Liver (tissue), 3 donors: Measurements from ENCODE around the gene LRCOL1.

ENCODE experiments used
- EGR1 ChIP-seq, 2 donors: IDR thresholded peaks; 2 replicates each; pipeline ENCODE4 v1.6.1; 2016 to 2018; ENCODE audit warnings: antibody characterized with exemption in 2 of 2, low read depth in 2 of 2
- FOXA1 ChIP-seq: IDR thresholded peaks from 2 replicates; pipeline ENCODE4 v1.6.1; 2016; ENCODE audit warnings: antibody characterized with exemption
- GABPA ChIP-seq, 2 donors: IDR thresholded peaks in 1 of 2; conservative IDR thresholded peaks in 1 of 2; 2 replicates each; pipeline ENCODE4 v1.6.1; 2016; ENCODE audit warnings: antibody characterized with exemption in 2 of 2, mild to moderate bottlenecking in 1 of 2, moderate library complexity in 1 of 2
- JUND ChIP-seq, 2 donors: IDR thresholded peaks; 2 replicates each; pipeline ENCODE4 v1.6.1; 2016; ENCODE audit warnings: antibody characterized with exemption in 2 of 2
- RAD21 ChIP-seq, 2 donors: IDR thresholded peaks; 2 replicates each; pipeline ENCODE4 v1.6.1; 2016; ENCODE audit warnings: antibody characterized with exemption in 2 of 2, mild to moderate bottlenecking in 2 of 2
- RXRA ChIP-seq, 2 donors: IDR thresholded peaks; 2 replicates each; pipeline ENCODE4 v1.6.1; 2017 to 2018; ENCODE audit warnings: antibody characterized with exemption in 2 of 2, mild to moderate bottlenecking in 1 of 2
- SP1 ChIP-seq: IDR thresholded peaks from 2 replicates; pipeline ENCODE4 v1.6.1; 2018; ENCODE audit warnings: antibody characterized with exemption, mild to moderate bottlenecking
- TAF1 ChIP-seq: conservative IDR thresholded peaks from 2 replicates; pipeline ENCODE4 v1.6.1; 2016; ENCODE audit warnings: antibody characterized with exemption, mild to moderate bottlenecking
- YY1 ChIP-seq: IDR thresholded peaks from 2 replicates; pipeline ENCODE4 v1.6.1; 2016; ENCODE audit warnings: antibody characterized with exemption, mild to moderate bottlenecking
- TF ChIP-seq, protein P1 (sequence below): fragments of 150-350 bp; IDR thresholded peaks from 2 replicates; pipeline ENCODE4 v1.5.1; 2017; ENCODE audit warnings: improper control_type of control experiment, low read depth, low read length; ENCODE audit not compliant: missing input control
- TF ChIP-seq, protein P2 (sequence below): IDR thresholded peaks from 2 replicates; pipeline ENCODE4 v1.6.1; 2016; ENCODE audit warnings: antibody characterized with exemption
- TF ChIP-seq, protein P3 (sequence below): IDR thresholded peaks from 2 replicates; pipeline ENCODE4 v1.6.1; 2016; ENCODE audit warnings: antibody characterized with exemption
- TF ChIP-seq, protein P4 (sequence below): IDR thresholded peaks from 2 replicates; pipeline ENCODE4 v1.6.1; 2016; ENCODE audit warnings: antibody characterized with exemption
- TF ChIP-seq, protein P5 (sequence below): IDR thresholded peaks from 2 replicates; pipeline ENCODE4 v1.6.1; 2016; ENCODE audit warnings: antibody characterized with exemption, mild to moderate bottlenecking
- donor health status: healthy.
- donor health status: healthy.

DNA sequence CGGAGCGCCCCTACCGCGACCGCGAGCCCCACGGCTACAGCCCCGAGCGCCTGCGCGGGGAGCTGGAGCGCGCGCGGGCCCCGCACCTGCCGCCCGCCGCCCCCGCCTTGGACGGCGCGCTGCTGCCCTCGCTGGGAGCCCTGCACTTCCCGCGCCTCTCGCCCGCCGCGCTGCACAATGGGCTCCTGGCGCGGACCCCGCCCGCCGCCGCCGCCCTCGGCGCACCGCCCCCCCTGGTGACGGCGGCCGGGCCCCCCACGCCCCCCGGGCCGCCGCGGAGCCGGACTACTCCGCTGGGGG lies 27.0 kb downstream of the LRCOL1 start:
- TF ChIP-seq, protein P1, sequence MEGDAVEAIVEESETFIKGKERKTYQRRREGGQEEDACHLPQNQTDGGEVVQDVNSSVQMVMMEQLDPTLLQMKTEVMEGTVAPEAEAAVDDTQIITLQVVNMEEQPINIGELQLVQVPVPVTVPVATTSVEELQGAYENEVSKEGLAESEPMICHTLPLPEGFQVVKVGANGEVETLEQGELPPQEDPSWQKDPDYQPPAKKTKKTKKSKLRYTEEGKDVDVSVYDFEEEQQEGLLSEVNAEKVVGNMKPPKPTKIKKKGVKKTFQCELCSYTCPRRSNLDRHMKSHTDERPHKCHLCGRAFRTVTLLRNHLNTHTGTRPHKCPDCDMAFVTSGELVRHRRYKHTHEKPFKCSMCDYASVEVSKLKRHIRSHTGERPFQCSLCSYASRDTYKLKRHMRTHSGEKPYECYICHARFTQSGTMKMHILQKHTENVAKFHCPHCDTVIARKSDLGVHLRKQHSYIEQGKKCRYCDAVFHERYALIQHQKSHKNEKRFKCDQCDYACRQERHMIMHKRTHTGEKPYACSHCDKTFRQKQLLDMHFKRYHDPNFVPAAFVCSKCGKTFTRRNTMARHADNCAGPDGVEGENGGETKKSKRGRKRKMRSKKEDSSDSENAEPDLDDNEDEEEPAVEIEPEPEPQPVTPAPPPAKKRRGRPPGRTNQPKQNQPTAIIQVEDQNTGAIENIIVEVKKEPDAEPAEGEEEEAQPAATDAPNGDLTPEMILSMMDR: no peak
- TF ChIP-seq TAF1: no peak
- no peak for TF ChIP-seq JUND (IDR thresholded peaks at IDR 0.05)
- TF ChIP-seq, protein P2, sequence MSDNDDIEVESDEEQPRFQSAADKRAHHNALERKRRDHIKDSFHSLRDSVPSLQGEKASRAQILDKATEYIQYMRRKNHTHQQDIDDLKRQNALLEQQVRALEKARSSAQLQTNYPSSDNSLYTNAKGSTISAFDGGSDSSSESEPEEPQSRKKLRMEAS: no peak
- TF ChIP-seq, protein P3, sequence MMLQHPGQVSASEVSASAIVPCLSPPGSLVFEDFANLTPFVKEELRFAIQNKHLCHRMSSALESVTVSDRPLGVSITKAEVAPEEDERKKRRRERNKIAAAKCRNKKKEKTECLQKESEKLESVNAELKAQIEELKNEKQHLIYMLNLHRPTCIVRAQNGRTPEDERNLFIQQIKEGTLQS: no peak
- no peak for TF ChIP-seq RAD21 (IDR thresholded peaks at IDR 0.05)
- TF ChIP-seq GABPA (IDR thresholded peaks at IDR 0.05 in 1 of 2, conservative IDR thresholded peaks at IDR 0.05 in 1 of 2): no peak
- no peak for TF ChIP-seq EGR1 (IDR thresholded peaks at IDR 0.05; ENCODE audit: low read depth in 2 of 2)
- no peak for TF ChIP-seq SP1
- TF ChIP-seq RXRA (IDR thresholded peaks at IDR 0.05): no peak
- TF ChIP-seq, protein P4, sequence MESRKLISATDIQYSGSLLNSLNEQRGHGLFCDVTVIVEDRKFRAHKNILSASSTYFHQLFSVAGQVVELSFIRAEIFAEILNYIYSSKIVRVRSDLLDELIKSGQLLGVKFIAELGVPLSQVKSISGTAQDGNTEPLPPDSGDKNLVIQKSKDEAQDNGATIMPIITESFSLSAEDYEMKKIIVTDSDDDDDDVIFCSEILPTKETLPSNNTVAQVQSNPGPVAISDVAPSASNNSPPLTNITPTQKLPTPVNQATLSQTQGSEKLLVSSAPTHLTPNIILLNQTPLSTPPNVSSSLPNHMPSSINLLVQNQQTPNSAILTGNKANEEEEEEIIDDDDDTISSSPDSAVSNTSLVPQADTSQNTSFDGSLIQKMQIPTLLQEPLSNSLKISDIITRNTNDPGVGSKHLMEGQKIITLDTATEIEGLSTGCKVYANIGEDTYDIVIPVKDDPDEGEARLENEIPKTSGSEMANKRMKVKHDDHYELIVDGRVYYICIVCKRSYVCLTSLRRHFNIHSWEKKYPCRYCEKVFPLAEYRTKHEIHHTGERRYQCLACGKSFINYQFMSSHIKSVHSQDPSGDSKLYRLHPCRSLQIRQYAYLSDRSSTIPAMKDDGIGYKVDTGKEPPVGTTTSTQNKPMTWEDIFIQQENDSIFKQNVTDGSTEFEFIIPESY: no peak
- no peak for TF ChIP-seq FOXA1
- TF ChIP-seq, protein P5, sequence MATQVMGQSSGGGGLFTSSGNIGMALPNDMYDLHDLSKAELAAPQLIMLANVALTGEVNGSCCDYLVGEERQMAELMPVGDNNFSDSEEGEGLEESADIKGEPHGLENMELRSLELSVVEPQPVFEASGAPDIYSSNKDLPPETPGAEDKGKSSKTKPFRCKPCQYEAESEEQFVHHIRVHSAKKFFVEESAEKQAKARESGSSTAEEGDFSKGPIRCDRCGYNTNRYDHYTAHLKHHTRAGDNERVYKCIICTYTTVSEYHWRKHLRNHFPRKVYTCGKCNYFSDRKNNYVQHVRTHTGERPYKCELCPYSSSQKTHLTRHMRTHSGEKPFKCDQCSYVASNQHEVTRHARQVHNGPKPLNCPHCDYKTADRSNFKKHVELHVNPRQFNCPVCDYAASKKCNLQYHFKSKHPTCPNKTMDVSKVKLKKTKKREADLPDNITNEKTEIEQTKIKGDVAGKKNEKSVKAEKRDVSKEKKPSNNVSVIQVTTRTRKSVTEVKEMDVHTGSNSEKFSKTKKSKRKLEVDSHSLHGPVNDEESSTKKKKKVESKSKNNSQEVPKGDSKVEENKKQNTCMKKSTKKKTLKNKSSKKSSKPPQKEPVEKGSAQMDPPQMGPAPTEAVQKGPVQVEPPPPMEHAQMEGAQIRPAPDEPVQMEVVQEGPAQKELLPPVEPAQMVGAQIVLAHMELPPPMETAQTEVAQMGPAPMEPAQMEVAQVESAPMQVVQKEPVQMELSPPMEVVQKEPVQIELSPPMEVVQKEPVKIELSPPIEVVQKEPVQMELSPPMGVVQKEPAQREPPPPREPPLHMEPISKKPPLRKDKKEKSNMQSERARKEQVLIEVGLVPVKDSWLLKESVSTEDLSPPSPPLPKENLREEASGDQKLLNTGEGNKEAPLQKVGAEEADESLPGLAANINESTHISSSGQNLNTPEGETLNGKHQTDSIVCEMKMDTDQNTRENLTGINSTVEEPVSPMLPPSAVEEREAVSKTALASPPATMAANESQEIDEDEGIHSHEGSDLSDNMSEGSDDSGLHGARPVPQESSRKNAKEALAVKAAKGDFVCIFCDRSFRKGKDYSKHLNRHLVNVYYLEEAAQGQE: no peak
- no peak for TF ChIP-seq YY1
